ENCODE results near the gene TANGO6. TPM values are rescaled to one million over a fixed set of nuclear protein-coding genes. Genes with fewer than 3 reads are reported as not detected.
"Not testable (repeated sequence)": the region's sequence is repeated elsewhere in the genome, so short reads cannot be mapped to it uniquely, and the experiment has no call there.

TANGO6 gene
- total and polyA plus RNA-seq, 7 donors, result 5.3 to 16.2 (median 12.5) TPM

DNA sequence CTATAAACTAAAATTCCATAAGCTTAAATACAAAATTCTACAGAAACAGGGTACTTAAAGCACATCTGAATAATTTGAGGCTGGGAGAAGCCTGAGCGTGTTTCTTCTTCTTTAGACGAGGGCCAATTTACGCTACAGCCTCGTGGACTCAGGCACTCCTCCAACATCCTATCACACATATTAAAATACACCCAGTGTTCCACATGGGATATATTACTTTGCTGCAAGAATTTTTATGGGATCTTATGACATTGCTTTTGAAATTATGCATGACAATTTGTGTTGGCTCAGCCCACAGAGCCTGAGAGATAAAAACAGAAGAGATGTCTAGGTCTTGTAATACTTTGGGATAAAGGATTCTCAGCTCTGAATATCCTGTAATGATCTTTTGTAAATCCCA, 3.5 kb upstream of the TANGO6 start:
- no peak for TF ChIP-seq CTCF (IDR thresholded peaks at IDR 0.05)
- WGBS, 3 donors, result 36 to 56% (median 41%) methylated on average over 4 of the region's 4 CpGs
- Histone ChIP-seq H3K4me3 (no peak overlapping the region), H3K27me3 (ENCODE audit: insufficient read depth in 3 of 3, low read length in 2 of 3) (no peaks in the 10 kb centered on the region), H3K27ac (no peak overlapping the region), H3K9me3 (no peaks in the 10 kb centered on the region), H3K4me1 (peaks cover 5% of the 10 kb centered on the region), H3K36me3 (ENCODE audit: insufficient read depth in 1 of 2, low read depth in 1 of 2) (no peaks in the 10 kb centered on the region)
- intact Hi-C loops (cut with DNase I), result loop anchor here (5.0 to 10.0 kb wide), 2 partner anchors 287 to 315 kb away; no protein-coding TSS in a partner anchor
- DNase-seq (no peak), ATAC-seq (no peak)

DNA sequence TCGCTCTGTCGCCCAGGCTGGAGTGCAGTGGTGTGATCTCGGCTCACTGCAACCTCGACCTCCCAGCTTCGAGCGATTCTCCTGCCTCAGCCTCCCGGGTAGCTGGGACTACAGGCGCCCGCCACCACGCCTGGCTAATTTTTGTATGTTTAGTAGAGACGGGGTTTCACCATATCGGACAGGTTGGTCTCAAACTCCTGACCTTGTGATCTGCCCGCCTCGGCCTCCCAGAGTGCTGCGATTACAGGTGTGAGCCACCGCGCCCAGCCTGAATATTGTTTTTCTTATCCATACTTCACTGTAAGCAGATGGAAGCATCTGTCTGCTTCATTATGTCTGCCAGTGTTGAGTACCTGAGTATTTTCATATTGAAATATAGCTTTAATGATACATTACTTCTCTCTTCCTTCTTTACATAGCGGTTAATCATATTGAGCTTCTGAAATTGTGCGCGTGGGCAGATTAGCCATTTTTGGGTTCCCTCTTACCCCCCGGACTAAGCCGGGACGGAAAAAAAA, 308 bp upstream of the TANGO6 start:
- intact Hi-C loops (cut with DNase I), result loop anchor here (5.0 to 10.0 kb wide), 2 partner anchors 284 to 318 kb away; no protein-coding TSS in a partner anchor
- Histone ChIP-seq H3K27ac (peak overlapping the region; percentile 95), H3K4me3 (peak overlapping the region; percentile 99)
- not testable (repeated sequence) for H3K27me3 ChIP-seq (ENCODE audit: insufficient read depth in 3 of 3, low read length in 2 of 3); H3K4me1 ChIP-seq; H3K9me3 ChIP-seq; H3K36me3 ChIP-seq (ENCODE audit: insufficient read depth in 1 of 2, low read depth in 1 of 2); DNase-seq
- ATAC-seq, result peak in 1 of 4 donors; percentile 5
- 55 to 56% (median 55%) methylated on average over 23 of the region's 23 CpGs for WGBS, 3 donors

DNA sequence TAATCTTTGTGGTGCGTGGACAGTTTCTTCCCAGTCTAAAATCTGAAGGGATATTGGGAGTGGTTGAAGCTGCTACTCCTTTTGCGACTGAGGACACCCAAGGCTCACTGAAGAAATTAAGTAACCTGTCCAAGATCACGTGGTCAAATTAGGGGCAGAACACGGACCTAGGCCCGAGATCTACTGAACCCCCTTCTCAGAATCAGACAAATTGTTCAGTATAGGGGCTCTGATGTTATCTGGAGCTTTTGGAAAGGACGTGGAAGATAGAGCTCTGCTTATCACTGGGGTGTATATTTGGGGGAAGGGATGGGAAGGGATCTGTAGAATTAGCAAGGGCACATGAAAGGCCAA, 857 bp downstream of the TANGO6 start:
- Histone ChIP-seq H3K9me3 (no peaks in the 10 kb centered on the region), H3K4me3 (peak overlapping the region; percentile 99), H3K4me1 (peaks cover 7% of the 10 kb centered on the region), H3K27ac (peak overlapping the region; percentile 95), H3K36me3 (ENCODE audit: insufficient read depth in 1 of 2, low read depth in 1 of 2) (no peaks in the 10 kb centered on the region), H3K27me3 (ENCODE audit: insufficient read depth in 3 of 3, low read length in 2 of 3) (no peaks in the 10 kb centered on the region)
- ATAC-seq (peak in 2 of 4 donors; percentile 27 to 38), DNase-seq (no peak)
- intact Hi-C loops (cut with DNase I), result loop anchor here (2.0 to 10.0 kb wide), 3 partner anchors 283 to 319 kb away; no protein-coding TSS in a partner anchor
- WGBS, 3 donors, result 8 to 15% (median 8%) methylated on average over 6 of the region's 6 CpGs
- TF ChIP-seq CTCF (IDR thresholded peaks at IDR 0.05), result no peak

DNA sequence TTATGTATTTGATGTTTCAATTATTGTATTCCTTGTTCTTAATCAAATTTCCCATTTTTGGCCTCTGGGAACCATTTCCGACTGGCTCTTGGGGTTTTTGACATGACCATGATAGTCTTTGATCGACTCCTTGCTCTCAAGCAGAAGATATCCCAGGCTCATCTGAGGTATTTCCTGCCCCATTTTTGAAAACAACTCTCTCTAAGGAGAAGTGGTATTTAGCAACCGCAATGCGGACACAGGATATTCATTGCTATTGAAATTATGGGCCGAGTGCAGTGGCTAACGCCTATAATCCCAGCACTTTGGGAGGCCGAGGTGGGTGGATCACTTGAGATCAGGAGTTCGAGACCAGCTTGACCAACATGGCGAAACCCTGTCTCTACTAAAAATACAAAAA, 5.5 kb downstream of the TANGO6 start:
- H3K27me3 ChIP-seq (ENCODE audit: insufficient read depth in 3 of 3, low read length in 2 of 3), result no peaks in the 10 kb centered on the region
- H3K9me3 ChIP-seq, result no peaks in the 10 kb centered on the region
- H3K36me3 ChIP-seq (ENCODE audit: insufficient read depth in 1 of 2, low read depth in 1 of 2), result no peaks in the 10 kb centered on the region
- H3K4me3 ChIP-seq, result no peak overlapping the region
- intact Hi-C loops (cut with DNase I), result loop anchor here in 1 of 2 donors (10.0 kb wide), 1 partner anchor 324 kb away; no protein-coding TSS in a partner anchor
- H3K27ac ChIP-seq, result no peak overlapping the region
- no peak for DNase-seq
- ATAC-seq, result no peak
- peaks cover 10% of the 10 kb centered on the region for H3K4me1 ChIP-seq
- TF ChIP-seq CTCF (IDR thresholded peaks at IDR 0.05), result no peak
- WGBS, 3 donors, result 75 to 87% (median 86%) methylated on average over 9 of the region's 9 CpGs

DNA sequence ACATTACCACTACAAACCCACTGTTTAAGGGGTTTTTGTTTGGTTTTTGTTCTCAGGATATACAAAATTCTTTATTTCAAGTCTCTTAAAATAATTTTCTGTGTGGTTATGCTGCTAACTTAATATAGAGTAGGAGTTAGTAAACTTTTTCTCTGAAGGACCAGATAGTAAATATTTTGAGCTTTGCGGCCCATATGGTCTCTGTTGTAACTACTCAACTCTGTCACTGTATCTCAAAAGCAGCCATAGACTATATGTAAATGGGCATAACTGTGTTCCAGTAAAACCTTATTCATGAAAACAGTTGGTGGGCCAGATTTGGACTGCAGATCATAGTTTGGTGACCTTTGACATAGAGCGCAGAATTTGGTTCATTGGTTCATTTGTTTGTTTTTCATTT, 7.2 kb downstream of the TANGO6 start:
- Histone ChIP-seq H3K27me3 (ENCODE audit: insufficient read depth in 3 of 3, low read length in 2 of 3) (no peaks in the 10 kb centered on the region), H3K27ac (no peak overlapping the region), H3K9me3 (no peaks in the 10 kb centered on the region), H3K4me1 (peaks cover 5% of the 10 kb centered on the region), H3K4me3 (no peak overlapping the region), H3K36me3 (ENCODE audit: insufficient read depth in 1 of 2, low read depth in 1 of 2) (no peaks in the 10 kb centered on the region)
- WGBS, 3 donors, result 82 to 88% (median 84%) methylated on average over 2 of the region's 2 CpGs
- TF ChIP-seq CTCF (IDR thresholded peaks at IDR 0.05), result no peak
- ATAC-seq (no peak), DNase-seq (no peak)
- intact Hi-C loops (cut with DNase I), result no loop called here
